ENCODE results near the gene SYTL5. TPM values are rescaled to one million over a fixed set of nuclear protein-coding genes. Genes with fewer than 3 reads are reported as not detected.

Gene SYTL5
- polyA plus RNA-seq, 1 donor (not counting 4 experiments of a cell fraction or from before 2014, with no cell fraction given): 0.09 TPM

GRCh38 chrX:38151441-38151840 lies 145.1 kb downstream of the SYTL5 start:
- Histone ChIP-seq H3K9me3 (ENCODE audit: control insufficient read depth, low read depth, low read length) (no peaks in the 10 kb centered on the region), H3K4me1 (ENCODE audit: control insufficient read depth, extremely low read depth, insufficient read depth, low read length) (no peaks in the 10 kb centered on the region), H3K4me3 (ENCODE audit: control insufficient read depth in 2 of 3, extremely low read depth in 1 of 3, insufficient read depth in 2 of 3, low read depth in 1 of 3, low read length in 3 of 3) (no peak overlapping the region), H3K36me3 (ENCODE audit: control insufficient read depth in 2 of 2, extremely low read depth in 1 of 2, insufficient read depth in 2 of 2, low read length in 2 of 2) (no peaks in the 10 kb centered on the region), H3K27me3 (ENCODE audit: control insufficient read depth, extremely low read depth, insufficient read depth, low read length) (no peaks in the 10 kb centered on the region), H2AFZ (ENCODE audit: control insufficient read depth, low read length) (no peak overlapping the region), H3K9me1 (ENCODE audit: control insufficient read depth, extremely low read depth, insufficient read depth, low read length) (no peaks in the 10 kb centered on the region), H3K79me2 (ENCODE audit: control insufficient read depth, insufficient read depth, low read length) (no peaks in the 10 kb centered on the region), H4K20me1 (ENCODE audit: control insufficient read depth, extremely low read depth, insufficient read depth, low read length) (no peaks in the 10 kb centered on the region), H3K9ac (ENCODE audit: control insufficient read depth, extremely low read depth, insufficient read depth, low read length) (no peak overlapping the region), H3K4me2 (ENCODE audit: control insufficient read depth, extremely low read depth, insufficient read depth, low read depth, low read length) (no peak overlapping the region), H3K27ac (ENCODE audit: control insufficient read depth, insufficient read depth, low read length) (no peak overlapping the region)
- FAIRE-seq (no peak), DNase-seq (ENCODE audit: low read depth, low spot score) (no peak)
- dilution Hi-C loops (cut with MboI; ENCODE audit: extremely low pct_ligation_motif_present, low sequenced_read_pairs): no loop called here
- TF ChIP-seq EZH2 (IDR thresholded peaks at IDR 0.05; ENCODE audit: low read length): no peak
- TF ChIP-seq, protein P1, sequence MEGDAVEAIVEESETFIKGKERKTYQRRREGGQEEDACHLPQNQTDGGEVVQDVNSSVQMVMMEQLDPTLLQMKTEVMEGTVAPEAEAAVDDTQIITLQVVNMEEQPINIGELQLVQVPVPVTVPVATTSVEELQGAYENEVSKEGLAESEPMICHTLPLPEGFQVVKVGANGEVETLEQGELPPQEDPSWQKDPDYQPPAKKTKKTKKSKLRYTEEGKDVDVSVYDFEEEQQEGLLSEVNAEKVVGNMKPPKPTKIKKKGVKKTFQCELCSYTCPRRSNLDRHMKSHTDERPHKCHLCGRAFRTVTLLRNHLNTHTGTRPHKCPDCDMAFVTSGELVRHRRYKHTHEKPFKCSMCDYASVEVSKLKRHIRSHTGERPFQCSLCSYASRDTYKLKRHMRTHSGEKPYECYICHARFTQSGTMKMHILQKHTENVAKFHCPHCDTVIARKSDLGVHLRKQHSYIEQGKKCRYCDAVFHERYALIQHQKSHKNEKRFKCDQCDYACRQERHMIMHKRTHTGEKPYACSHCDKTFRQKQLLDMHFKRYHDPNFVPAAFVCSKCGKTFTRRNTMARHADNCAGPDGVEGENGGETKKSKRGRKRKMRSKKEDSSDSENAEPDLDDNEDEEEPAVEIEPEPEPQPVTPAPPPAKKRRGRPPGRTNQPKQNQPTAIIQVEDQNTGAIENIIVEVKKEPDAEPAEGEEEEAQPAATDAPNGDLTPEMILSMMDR (optimal IDR thresholded peaks at IDR 0.05 in 1 of 3, IDR thresholded peaks at IDR 0.05 in 1 of 3, conservative IDR thresholded peaks at IDR 0.05 in 1 of 3; ENCODE audit: extremely low read depth in 1 of 3, insufficient read depth in 2 of 3, low read length in 3 of 3): no peak

DNA sequence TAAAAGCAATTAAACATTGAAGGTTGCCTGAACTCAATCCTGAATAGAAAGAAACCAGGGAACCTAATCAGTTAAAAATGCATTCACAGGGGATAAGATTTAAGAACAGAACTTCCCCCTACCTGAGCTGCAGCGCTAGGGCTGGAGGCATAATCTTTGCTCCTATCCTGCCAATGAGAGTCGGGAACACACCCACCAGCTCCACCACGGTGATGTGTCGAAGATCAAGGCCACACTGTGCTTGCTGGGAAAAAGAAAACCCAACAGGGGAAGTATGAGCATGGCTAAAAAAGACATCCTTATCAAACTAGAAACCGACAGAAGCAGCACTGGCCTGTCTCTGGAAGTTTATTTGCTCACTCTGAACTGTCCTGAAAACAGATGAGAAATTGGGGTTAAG lies 148.0 kb downstream of the SYTL5 start:
- Histone ChIP-seq H3K9ac (ENCODE audit: control insufficient read depth, extremely low read depth, insufficient read depth, low read length) (no peak overlapping the region), H3K27me3 (ENCODE audit: control insufficient read depth, extremely low read depth, insufficient read depth, low read length) (no peaks in the 10 kb centered on the region), H3K36me3 (ENCODE audit: control insufficient read depth in 2 of 2, extremely low read depth in 1 of 2, insufficient read depth in 2 of 2, low read length in 2 of 2) (no peaks in the 10 kb centered on the region), H3K9me1 (ENCODE audit: control insufficient read depth, extremely low read depth, insufficient read depth, low read length) (no peaks in the 10 kb centered on the region), H3K4me2 (ENCODE audit: control insufficient read depth, extremely low read depth, insufficient read depth, low read depth, low read length) (no peak overlapping the region), H3K9me3 (ENCODE audit: control insufficient read depth, low read depth, low read length) (no peaks in the 10 kb centered on the region), H3K27ac (ENCODE audit: control insufficient read depth, insufficient read depth, low read length) (no peak overlapping the region), H2AFZ (ENCODE audit: control insufficient read depth, low read length) (no peak overlapping the region), H3K4me3 (ENCODE audit: control insufficient read depth in 2 of 3, extremely low read depth in 1 of 3, insufficient read depth in 2 of 3, low read depth in 1 of 3, low read length in 3 of 3) (no peak overlapping the region), H3K4me1 (ENCODE audit: control insufficient read depth, extremely low read depth, insufficient read depth, low read length) (no peaks in the 10 kb centered on the region), H4K20me1 (ENCODE audit: control insufficient read depth, extremely low read depth, insufficient read depth, low read length) (no peaks in the 10 kb centered on the region), H3K79me2 (ENCODE audit: control insufficient read depth, insufficient read depth, low read length) (no peaks in the 10 kb centered on the region)
- no peak for DNase-seq (ENCODE audit: low read depth, low spot score)
- no peak for FAIRE-seq
- dilution Hi-C loops (cut with MboI; ENCODE audit: extremely low pct_ligation_motif_present, low sequenced_read_pairs): no loop called here
- TF ChIP-seq EZH2 (IDR thresholded peaks at IDR 0.05; ENCODE audit: low read length): no peak
- TF ChIP-seq, protein P1 (optimal IDR thresholded peaks at IDR 0.05 in 1 of 3, IDR thresholded peaks at IDR 0.05 in 1 of 3, conservative IDR thresholded peaks at IDR 0.05 in 1 of 3; ENCODE audit: extremely low read depth in 1 of 3, insufficient read depth in 2 of 3, low read length in 3 of 3): no peak
